Progenitor cell of endocrine pancreas (in vitro differentiated cells): ENCODE measurements around the gene CFAP410. TPM values are rescaled to one million over a fixed set of nuclear protein-coding genes. Genes with fewer than 3 reads are reported as not detected.

Source experiments
- DNase-seq: peaks from one replicate; pipeline ENCODE4 v3.0.0; 2021; ENCODE audit warnings: low spot score; ENCODE audit not compliant: unreplicated experiment
- H3K27ac Mint-ChIP-seq: 2 replicates; pipeline ENCODE4 v1.8.0; 2021; ENCODE audit warnings: mild to moderate bottlenecking, moderate library complexity, mixed read lengths
- H3K27me3 Mint-ChIP-seq: 2 replicates; pipeline ENCODE4 v1.8.0; 2021; ENCODE audit warnings: mixed read lengths
- H3K36me3 Mint-ChIP-seq: 2 replicates; pipeline ENCODE4 v1.8.0; 2022; ENCODE audit warnings: mixed read lengths; ENCODE audit not compliant: insufficient read depth
- H3K4me1 Mint-ChIP-seq: 2 replicates; pipeline ENCODE4 v1.8.0; 2021; ENCODE audit warnings: low read depth, mixed read lengths
- H3K4me3 Mint-ChIP-seq: 2 replicates; pipeline ENCODE4 v1.8.0; 2021; ENCODE audit warnings: low read depth, mild to moderate bottlenecking, moderate library complexity, mixed read lengths
- H3K9me3 Mint-ChIP-seq: 2 replicates; pipeline ENCODE4 v1.8.0; 2021; ENCODE audit warnings: low read depth, mixed read lengths
- total RNA-seq: library from RNA; stranded (reverse); gene quantifications from 2 replicates; pipeline ENCODE4 v1.2.1, GENCODE V29; 2021
- TF ChIP-seq, protein P1 (sequence below): fragments of 200-600 bp; sonication (generic); IDR thresholded peaks from one replicate; pipeline ENCODE4 v1.5.0; 2021; ENCODE audit warnings: antibody characterized with exemption, mild to moderate bottlenecking; ENCODE audit not compliant: unreplicated experiment

CFAP410 gene
- total RNA-seq, 1 donor from 2014 or later, result 32.4 TPM

GRCh38 chr21:44317241-44317782 is 21.9 kb downstream of the CFAP410 start:
- Mint-ChIP-seq H3K27ac (no peak overlapping the region), H3K4me1 (no peaks in the 10 kb centered on the region), H3K4me3 (no peak overlapping the region), H3K9me3 (no peaks in the 10 kb centered on the region), H3K27me3 (no peaks in the 10 kb centered on the region), H3K36me3 (peaks cover 1% of the 10 kb centered on the region)
- TF ChIP-seq, protein P1, sequence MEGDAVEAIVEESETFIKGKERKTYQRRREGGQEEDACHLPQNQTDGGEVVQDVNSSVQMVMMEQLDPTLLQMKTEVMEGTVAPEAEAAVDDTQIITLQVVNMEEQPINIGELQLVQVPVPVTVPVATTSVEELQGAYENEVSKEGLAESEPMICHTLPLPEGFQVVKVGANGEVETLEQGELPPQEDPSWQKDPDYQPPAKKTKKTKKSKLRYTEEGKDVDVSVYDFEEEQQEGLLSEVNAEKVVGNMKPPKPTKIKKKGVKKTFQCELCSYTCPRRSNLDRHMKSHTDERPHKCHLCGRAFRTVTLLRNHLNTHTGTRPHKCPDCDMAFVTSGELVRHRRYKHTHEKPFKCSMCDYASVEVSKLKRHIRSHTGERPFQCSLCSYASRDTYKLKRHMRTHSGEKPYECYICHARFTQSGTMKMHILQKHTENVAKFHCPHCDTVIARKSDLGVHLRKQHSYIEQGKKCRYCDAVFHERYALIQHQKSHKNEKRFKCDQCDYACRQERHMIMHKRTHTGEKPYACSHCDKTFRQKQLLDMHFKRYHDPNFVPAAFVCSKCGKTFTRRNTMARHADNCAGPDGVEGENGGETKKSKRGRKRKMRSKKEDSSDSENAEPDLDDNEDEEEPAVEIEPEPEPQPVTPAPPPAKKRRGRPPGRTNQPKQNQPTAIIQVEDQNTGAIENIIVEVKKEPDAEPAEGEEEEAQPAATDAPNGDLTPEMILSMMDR, result no peak
- no peak for DNase-seq

DNA sequence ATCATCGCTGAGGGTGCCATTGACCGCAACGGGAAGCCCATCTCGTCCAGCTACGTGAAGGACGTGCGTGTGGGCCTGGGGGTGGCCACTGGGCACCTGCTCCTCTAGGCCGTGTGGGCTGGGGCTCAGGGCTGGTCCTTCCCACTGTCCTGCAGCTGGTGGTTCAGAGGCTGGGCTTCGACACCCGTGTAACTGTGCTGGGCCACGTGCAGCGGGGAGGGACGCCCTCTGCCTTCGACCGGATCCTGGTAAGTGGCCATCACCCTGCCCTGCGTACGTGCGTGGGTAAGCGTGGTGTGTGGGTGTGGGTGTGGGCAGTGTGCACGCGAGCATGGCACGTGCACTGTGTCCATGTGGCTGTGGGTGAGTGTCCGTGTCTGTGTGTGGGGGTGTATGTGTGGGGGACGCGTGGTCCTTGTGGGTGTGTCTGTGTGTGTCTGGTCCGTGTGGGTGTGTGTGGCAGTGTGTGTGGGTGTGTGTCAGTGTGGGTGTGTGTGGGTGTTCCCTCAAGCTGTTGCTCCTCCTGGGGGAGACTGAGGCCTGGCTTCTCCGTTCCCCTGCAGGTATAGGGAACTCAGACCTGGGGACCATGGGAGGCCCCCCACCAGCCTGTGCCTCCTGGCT is 22.8 kb downstream of the CFAP410 start:
- H3K9me3 Mint-ChIP-seq, result no peaks in the 10 kb centered on the region
- no peak for DNase-seq
- no peaks in the 10 kb centered on the region for H3K36me3 Mint-ChIP-seq
- no peak overlapping the region for H3K27ac Mint-ChIP-seq
- TF ChIP-seq, protein P1, result no peak
- no peaks in the 10 kb centered on the region for H3K4me1 Mint-ChIP-seq
- no peaks in the 10 kb centered on the region for H3K27me3 Mint-ChIP-seq
- no peak overlapping the region for H3K4me3 Mint-ChIP-seq

GRCh38 chr21:44315691-44316203 is 23.4 kb downstream of the CFAP410 start:
- TF ChIP-seq, protein P1, result no peak
- H3K27me3 Mint-ChIP-seq, result no peaks in the 10 kb centered on the region
- DNase-seq, result no peak
- no peaks in the 10 kb centered on the region for H3K4me1 Mint-ChIP-seq
- no peak overlapping the region for H3K27ac Mint-ChIP-seq
- H3K9me3 Mint-ChIP-seq, result no peaks in the 10 kb centered on the region
- H3K4me3 Mint-ChIP-seq, result no peak overlapping the region
- peaks cover 5% of the 10 kb centered on the region for H3K36me3 Mint-ChIP-seq

GRCh38 chr21:44314561-44314960 is 24.6 kb downstream of the CFAP410 start:
- H3K4me3 Mint-ChIP-seq, result no peak overlapping the region
- H3K36me3 Mint-ChIP-seq, result peaks cover 5% of the 10 kb centered on the region
- TF ChIP-seq, protein P1, result no peak
- no peaks in the 10 kb centered on the region for H3K9me3 Mint-ChIP-seq
- H3K4me1 Mint-ChIP-seq, result no peaks in the 10 kb centered on the region
- H3K27me3 Mint-ChIP-seq, result no peaks in the 10 kb centered on the region
- no peak overlapping the region for H3K27ac Mint-ChIP-seq
- DNase-seq, result no peak

GRCh38 chr21:44314128-44314527 is 25.1 kb downstream of the CFAP410 start:
- no peak overlapping the region for H3K4me3 Mint-ChIP-seq
- no peaks in the 10 kb centered on the region for H3K4me1 Mint-ChIP-seq
- H3K27ac Mint-ChIP-seq, result no peak overlapping the region
- TF ChIP-seq, protein P1, result no peak
- no peaks in the 10 kb centered on the region for H3K27me3 Mint-ChIP-seq
- no peaks in the 10 kb centered on the region for H3K9me3 Mint-ChIP-seq
- no peak for DNase-seq
- peaks cover 5% of the 10 kb centered on the region for H3K36me3 Mint-ChIP-seq
